ENCODE measurements around the gene PAPSS2. TPM values are rescaled to one million over a fixed set of nuclear protein-coding genes. Genes with fewer than 3 reads are reported as not detected.

Gene PAPSS2
- total RNA-seq, 4 donors from 2014 or later, result 36.7 to 63.9 (median 50.4) TPM

DNA sequence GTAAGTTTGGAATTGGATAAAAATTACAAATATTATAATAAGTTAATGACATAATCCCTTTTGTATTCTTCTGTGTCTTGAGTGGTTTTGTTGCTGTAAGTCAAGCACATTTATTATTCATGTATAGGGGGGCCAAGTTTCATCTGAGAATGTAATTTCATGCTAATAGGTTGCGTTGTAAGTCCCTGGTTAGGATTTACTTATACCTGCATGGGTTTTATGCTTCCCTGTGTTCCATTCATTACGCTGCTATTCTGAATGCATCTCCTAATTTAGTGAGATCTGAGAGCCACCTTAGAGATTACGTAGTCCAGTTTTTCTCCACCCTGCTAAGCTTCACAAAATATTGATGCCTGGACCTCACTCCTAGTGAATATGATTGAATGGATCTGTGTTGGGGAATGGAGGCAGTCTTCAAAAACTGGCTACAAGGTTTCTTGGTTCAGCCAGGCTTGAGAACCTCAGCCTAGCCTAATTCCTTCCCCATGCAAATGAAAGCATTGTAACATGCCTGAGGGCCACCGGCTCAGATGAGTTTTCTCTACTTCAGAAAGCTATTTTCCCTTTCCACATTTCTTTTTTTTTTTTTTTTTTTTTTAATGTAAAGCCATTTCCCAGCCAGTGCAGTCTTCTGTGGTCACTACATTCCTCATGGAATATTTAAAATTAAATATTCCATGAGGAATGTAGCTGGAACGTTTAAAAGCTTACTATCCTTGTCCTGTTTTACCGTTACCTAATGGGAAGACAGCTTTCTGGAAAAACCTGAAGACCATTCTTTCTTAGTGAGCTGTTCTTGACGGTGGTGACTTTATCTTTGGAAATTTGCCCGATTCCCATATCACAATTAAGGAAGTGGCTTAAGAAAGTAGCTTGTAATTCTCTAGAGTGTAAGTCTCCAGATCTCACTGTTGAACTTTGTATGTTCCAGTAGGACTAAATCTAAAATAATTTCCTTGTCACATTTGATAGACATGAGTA, 16.0 kb downstream of the PAPSS2 start:
- TF ChIP-seq, protein P1, sequence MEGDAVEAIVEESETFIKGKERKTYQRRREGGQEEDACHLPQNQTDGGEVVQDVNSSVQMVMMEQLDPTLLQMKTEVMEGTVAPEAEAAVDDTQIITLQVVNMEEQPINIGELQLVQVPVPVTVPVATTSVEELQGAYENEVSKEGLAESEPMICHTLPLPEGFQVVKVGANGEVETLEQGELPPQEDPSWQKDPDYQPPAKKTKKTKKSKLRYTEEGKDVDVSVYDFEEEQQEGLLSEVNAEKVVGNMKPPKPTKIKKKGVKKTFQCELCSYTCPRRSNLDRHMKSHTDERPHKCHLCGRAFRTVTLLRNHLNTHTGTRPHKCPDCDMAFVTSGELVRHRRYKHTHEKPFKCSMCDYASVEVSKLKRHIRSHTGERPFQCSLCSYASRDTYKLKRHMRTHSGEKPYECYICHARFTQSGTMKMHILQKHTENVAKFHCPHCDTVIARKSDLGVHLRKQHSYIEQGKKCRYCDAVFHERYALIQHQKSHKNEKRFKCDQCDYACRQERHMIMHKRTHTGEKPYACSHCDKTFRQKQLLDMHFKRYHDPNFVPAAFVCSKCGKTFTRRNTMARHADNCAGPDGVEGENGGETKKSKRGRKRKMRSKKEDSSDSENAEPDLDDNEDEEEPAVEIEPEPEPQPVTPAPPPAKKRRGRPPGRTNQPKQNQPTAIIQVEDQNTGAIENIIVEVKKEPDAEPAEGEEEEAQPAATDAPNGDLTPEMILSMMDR (IDR thresholded peaks at IDR 0.05; ENCODE audit: low read depth), result no peak

DNA sequence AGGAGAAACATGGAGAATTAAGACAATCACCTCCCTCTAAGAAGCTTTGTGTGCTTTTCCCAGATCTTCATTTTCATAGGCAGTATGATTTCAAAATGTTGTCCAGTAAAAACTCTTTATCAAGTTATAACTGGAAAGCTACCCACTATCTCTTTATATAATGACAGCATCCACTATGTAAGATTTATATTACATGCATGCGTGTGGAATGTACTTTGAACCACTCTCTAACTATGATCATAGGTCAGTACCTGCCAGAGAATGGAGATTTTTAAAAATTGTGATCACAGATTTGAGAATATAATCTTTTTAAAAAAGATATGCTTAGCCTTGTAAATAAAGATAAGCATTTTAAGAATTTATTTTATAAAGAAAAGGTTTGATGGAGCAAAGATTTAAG, 17.9 kb downstream of the PAPSS2 start:
- TF ChIP-seq, protein P1 (IDR thresholded peaks at IDR 0.05; ENCODE audit: low read depth), result no peak

DNA sequence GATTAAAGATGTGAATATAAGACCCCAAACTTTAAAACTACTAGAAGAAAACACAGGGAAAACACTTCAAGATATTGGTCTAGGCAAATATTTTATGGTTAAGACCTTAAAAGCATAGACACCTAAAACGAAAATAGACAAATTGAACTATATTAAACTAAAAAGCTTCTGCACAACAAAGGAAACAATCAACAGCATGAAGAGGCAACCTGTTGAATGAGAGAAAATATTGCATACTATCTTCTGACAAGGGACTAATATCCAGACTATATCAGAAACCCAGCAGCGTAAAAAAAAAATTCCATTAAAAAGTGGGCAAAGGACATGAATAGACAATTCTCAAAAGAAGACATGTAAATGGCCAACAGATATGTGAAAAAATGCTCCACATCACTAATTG, 18.6 kb downstream of the PAPSS2 start:
- TF ChIP-seq, protein P1 (IDR thresholded peaks at IDR 0.05; ENCODE audit: low read depth), result no peak

DNA sequence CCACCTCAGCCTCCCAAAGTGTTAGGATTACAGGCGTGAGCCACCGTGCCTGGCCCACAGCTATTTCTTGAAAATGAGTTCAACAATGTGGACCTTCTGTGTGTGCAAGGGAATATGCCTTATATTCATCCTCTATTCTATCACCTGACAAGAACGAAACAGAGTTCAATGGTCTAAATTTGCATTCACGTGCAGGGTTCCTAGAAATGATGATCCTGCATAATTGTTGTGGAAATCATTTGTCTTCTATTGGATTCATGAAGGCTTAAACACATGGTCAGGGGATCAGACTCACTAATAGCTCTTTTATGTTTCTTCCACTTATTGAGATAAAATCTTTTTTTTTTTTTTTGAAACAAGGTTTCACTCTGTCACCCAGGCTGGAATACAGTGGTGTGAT, 23.7 kb downstream of the PAPSS2 start:
- TF ChIP-seq, protein P1 (IDR thresholded peaks at IDR 0.05; ENCODE audit: low read depth), result no peak

DNA sequence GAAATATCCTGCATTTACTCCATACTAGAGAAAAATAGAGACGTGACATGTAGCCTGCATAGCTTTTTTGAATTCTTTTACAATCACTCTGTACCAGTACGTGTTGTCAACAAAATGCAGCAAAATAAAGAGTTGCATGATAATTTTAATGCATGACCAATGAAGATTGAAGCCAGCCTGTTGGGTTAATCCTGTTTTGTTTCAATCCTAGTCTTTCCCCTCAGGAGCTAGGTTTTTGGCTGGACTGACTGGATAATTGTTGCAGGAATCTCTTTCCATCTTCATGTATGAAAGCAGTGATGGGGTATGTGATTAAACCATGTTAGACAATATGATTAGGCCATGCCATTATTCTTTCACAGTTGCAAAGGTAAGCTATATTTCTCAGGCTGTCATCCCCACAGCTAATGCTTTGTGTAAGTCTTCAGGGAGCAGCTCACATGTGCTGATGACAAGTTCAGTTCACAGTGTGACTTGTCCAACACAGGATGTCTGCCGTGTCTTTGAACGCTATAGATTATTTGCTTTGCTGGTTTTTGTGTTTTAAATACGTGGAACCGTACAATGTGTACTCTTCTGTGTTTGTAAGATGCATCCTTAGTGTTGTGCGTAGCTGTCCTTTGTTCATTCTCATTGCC, 24.4 kb downstream of the PAPSS2 start:
- TF ChIP-seq, protein P1 (IDR thresholded peaks at IDR 0.05; ENCODE audit: low read depth), result no peak

DNA sequence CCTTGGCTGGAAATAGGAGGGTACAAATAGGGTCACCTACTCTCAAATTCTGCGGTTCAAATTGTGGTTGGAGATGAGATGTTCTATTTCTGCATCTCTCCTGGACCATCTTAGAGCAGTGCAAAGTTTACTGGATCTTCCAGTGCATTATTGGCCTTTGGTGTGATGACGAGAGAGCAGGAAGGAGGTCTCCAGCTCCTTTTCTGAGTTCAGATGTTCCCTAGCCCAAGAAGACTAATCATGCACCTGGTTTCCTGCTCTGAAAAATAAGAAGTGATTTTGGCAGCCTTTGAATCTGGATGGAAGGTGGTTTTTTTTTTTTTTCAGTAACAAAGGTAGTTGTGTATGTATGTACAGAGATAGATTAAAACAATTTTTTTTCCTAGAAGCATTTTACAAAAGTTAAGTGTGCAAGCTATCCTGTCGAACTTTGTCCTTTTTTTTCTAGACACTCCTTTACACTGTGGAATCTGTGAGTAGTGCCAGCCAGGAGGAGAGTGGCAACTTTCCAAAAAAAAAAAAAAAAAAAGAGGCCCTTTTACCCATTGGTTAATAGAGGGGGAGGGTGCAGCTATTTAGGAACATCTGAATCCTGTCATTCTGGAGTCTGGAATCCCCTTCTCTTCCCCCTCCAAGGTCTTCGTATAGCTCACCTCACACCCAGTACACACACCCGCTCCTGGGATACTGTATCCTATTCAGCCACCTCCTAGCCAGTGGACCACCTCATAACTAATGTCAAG, 26.3 kb downstream of the PAPSS2 start:
- TF ChIP-seq, protein P1 (IDR thresholded peaks at IDR 0.05; ENCODE audit: low read depth), result no peak

All from subcutaneous adipose tissue (tissue), 4 donors.